Endothelial cell (in vitro differentiated cells): ENCODE results near the gene NPDC1. TPM values are rescaled to one million over a fixed set of nuclear protein-coding genes. Genes with fewer than 3 reads are reported as not detected.
A peak's percentile ranks its signal among the peaks of the same experiment; 100 is the strongest.

Experiments used
- DNase-seq: peaks from one replicate; pipeline ENCODE4 v3.0.0; 2021; ENCODE audit warnings: low spot score
- H3K27ac Mint-ChIP-seq: one replicate; pipeline ENCODE4 v1.8.0; 2021; ENCODE audit warnings: mixed read lengths, inconsistent platforms; ENCODE audit not compliant: unreplicated experiment
- H3K27me3 Mint-ChIP-seq: one replicate; pipeline ENCODE4 v1.8.0; 2021; ENCODE audit warnings: mild to moderate bottlenecking, moderate library complexity, mixed read lengths, inconsistent platforms; ENCODE audit not compliant: unreplicated experiment
- H3K36me3 Mint-ChIP-seq: one replicate; pipeline ENCODE4 v1.8.0; 2021; ENCODE audit warnings: mild to moderate bottlenecking, low read depth, mixed read lengths, inconsistent platforms; ENCODE audit not compliant: unreplicated experiment
- H3K4me1 Mint-ChIP-seq: one replicate; pipeline ENCODE4 v1.8.0; 2021; ENCODE audit warnings: mild to moderate bottlenecking, mixed read lengths, inconsistent platforms; ENCODE audit not compliant: unreplicated experiment
- H3K4me3 Mint-ChIP-seq: one replicate; pipeline ENCODE4 v1.8.0; 2021; ENCODE audit warnings: mild to moderate bottlenecking, mixed read lengths, inconsistent platforms; ENCODE audit not compliant: unreplicated experiment
- H3K9me3 Mint-ChIP-seq: one replicate; pipeline ENCODE4 v1.8.0; 2021; ENCODE audit warnings: mixed read lengths, inconsistent platforms; ENCODE audit not compliant: unreplicated experiment
- CTCF ChIP-seq: fragments of 200-600 bp; sonication (generic); IDR thresholded peaks from one replicate; pipeline ENCODE4 v1.5.0; 2021; ENCODE audit warnings: antibody characterized with exemption; ENCODE audit not compliant: unreplicated experiment
- total RNA-seq: library from RNA; stranded (reverse); fragmentation: NEBNext Ultra II Directional; extraction: Animal tissue kit (Norgen Biotek cat#: 25700); gene quantifications from one replicate; pipeline ENCODE4 v1.2.1, GENCODE V29; 2021; ENCODE audit not compliant: unreplicated experiment

NPDC1 gene
- total RNA-seq, 1 donor from 2014 or later = 116 TPM

- Mint-ChIP-seq H3K9me3 (no peaks in the 10 kb centered on the region), H3K4me1 (peaks cover 8% of the 10 kb centered on the region), H3K27ac (no peak overlapping the region), H3K36me3 (no peaks in the 10 kb centered on the region), H3K27me3 (peaks cover 5% of the 10 kb centered on the region), H3K4me3 (no peak overlapping the region)
- no peak for TF ChIP-seq CTCF
- DNase-seq = no peak
Observed at GRCh38 chr9:137048655-137049543, 2.9 kb upstream of the NPDC1 start.

- no peak overlapping the region for H3K27ac Mint-ChIP-seq
- peaks cover 5% of the 10 kb centered on the region for H3K27me3 Mint-ChIP-seq
- DNase-seq = peak; percentile 55
- H3K4me3 Mint-ChIP-seq = peak overlapping the region; percentile 86
- TF ChIP-seq CTCF = no peak
- H3K9me3 Mint-ChIP-seq = no peaks in the 10 kb centered on the region
- H3K36me3 Mint-ChIP-seq = no peaks in the 10 kb centered on the region
- H3K4me1 Mint-ChIP-seq = peaks cover 4% of the 10 kb centered on the region
Observed at GRCh38 chr9:137045294-137046087, 486 bp downstream of the NPDC1 start.

- Mint-ChIP-seq H3K4me3 (peak overlapping the region; percentile 86), H3K36me3 (no peaks in the 10 kb centered on the region), H3K27me3 (peaks cover 5% of the 10 kb centered on the region), H3K27ac (no peak overlapping the region), H3K9me3 (no peaks in the 10 kb centered on the region), H3K4me1 (peaks cover 4% of the 10 kb centered on the region)
- no peak for TF ChIP-seq CTCF
- no peak for DNase-seq
Observed at GRCh38 chr9:137044502-137045177, 1.3 kb downstream of the NPDC1 start.

GRCh38 chr9:137044037-137044436 lies 1.9 kb downstream of the NPDC1 start:
- H3K4me1 Mint-ChIP-seq = peaks cover 4% of the 10 kb centered on the region
- DNase-seq = no peak
- no peak overlapping the region for H3K4me3 Mint-ChIP-seq
- no peak for TF ChIP-seq CTCF
- H3K9me3 Mint-ChIP-seq = no peaks in the 10 kb centered on the region
- no peaks in the 10 kb centered on the region for H3K36me3 Mint-ChIP-seq
- no peak overlapping the region for H3K27ac Mint-ChIP-seq
- H3K27me3 Mint-ChIP-seq = peaks cover 3% of the 10 kb centered on the region
